Fibroblast of skin of right biceps (primary cell): ENCODE data around the gene KCTD13.
A peak's percentile ranks its signal among the peaks of the same experiment; 100 is the strongest.
"Not testable (repeated sequence)": the region's sequence is repeated elsewhere in the genome, so short reads cannot be mapped to it uniquely, and the experiment has no call there.

Experiments used
- DNase-seq: peaks from one replicate; pipeline ENCODE4 v3.0.0-alpha.2; 2013

The KCTD13 gene

DNA sequence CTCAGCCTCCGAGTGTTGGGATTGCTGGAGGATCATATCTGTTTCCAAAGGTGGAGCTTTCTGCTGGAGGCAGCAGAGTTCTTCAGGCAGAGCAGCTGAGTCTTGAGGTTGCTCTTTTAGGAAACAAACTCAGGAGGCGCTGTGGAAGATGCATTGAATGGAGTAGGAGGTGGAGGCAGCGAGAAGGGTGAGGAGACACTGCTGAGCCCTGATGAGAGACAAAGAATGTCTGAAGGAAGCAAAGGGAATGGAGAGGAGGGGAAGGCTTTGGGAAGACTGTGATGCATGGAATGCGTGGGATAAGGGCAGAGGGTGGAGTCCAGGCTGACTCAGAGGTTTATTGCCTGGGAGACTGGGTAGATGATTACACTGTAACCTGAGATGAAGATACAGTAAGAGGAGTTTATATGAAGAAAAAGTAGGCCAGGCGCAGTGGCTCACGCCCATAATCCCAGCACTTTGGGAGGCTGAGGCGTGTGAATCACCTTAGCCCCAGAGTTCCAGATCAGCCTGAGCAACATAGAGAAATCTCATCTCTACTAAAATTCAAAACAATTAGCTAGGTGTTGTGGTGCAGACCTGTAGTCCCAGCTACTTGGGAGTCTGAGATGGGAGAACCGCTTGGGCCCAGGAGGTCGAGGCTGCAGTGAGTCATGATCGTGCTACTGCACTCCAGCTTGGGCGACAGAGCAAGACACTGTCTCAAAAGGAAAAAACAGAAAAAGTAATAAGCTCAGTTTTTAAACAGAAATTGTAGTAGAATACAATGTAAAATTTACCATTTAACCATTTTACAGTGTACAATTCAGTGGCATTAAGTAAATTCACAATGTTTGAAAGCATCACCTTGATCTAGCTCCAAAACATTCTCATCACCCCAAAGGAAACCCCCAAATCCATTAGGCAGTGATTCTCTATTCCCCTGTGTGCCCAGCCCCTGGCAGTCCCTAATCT lies 18.1 kb upstream of the KCTD13 start:
- DNase-seq: peak; percentile 99

DNA sequence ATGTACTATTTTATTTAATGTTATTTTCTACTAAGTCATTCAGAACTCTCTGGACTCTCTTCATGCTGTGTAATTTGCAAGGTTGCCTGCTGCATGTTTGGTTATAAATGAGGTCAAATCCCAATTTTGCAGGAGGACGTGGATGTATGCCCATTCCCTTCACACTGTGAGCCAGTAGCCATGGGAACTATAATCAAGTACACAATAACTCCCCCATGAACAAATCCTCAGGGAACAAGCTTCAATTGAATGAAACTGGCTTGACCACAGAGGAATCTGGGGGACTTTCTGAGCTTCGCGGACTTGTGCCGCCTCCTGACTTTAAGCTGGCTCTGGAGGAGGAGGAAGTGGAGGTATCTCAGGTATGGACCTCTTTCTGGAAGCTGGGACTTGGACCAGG lies 14.6 kb upstream of the KCTD13 start:
- no peak for DNase-seq

DNA sequence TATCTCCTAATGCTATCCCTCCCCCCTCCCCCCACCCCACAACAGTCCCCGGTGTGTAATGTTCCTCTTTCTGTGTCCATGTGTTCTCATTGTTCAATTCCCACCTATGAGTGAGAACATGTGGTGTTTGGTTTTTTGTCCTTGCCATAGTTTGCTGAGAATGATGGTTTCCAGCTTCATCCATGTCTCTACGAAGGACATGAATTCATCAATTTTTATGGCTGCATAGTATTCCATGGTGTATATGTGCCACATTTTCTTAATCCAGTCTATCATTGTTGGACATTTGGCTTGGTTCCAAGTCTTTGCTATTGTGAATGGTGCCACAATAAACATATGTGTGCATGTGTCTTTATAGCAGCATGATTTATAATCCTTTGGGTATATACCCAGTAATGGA lies 5.7 kb upstream of the KCTD13 start:
- DNase-seq: not testable (repeated sequence)

DNA sequence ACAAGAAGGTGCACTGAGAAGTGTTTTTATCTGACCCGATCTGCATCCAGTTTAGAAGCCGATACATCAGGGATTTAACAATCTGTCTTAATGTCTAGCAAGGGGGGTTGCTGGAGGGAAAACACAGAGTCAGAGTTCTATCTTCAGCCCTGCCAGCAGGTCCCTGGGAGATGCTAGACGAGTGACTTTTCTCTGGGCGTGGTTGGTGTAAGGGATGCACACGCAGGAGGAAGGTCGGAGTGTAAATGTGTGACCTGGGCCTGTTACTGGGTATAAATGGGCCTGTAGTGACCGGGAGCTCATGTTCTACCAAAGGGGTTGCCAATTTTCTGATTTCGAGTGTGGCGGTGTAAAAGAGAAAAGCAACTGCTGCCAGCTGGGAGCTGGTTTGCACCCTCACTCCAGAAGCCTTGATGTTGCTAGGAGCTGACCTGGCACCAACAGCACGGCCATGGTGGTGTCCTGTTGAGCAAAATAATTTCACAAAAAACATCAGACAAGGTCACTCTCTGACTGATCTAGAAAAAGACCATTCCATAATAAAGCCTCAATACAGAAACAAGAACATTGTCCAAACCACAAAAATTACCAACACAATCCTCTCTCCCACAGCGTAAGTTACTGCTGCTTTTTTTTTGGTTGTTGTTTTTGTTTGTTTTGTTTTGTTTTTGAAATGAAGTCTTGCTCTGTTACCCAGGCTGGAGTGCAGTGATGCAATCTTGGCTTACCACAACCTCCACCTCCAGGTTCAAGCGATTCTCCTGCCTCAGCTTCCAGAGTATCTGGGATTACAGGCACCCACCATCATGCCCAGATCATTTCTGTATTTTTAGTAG lies 1.3 kb upstream of the KCTD13 start:
- no peak for DNase-seq

DNA sequence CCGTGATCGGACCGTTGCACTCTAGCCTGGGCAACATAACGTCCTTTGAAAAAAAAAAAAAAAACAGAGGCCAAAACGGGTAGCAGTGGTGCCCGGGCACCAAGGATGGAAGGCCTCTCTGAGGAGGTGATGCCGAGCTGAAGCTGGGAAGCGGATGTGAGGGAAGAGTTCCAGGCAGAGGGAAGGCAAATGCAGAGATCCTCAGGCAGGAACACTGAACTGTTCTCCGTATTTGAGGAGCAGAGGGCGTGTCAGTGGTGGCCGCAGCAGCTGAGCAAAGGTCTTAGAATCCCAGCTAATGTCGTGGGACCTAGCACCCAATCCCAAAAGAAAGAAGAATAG lies 656 bp upstream of the KCTD13 start:
- DNase-seq: peak; percentile 41

DNA sequence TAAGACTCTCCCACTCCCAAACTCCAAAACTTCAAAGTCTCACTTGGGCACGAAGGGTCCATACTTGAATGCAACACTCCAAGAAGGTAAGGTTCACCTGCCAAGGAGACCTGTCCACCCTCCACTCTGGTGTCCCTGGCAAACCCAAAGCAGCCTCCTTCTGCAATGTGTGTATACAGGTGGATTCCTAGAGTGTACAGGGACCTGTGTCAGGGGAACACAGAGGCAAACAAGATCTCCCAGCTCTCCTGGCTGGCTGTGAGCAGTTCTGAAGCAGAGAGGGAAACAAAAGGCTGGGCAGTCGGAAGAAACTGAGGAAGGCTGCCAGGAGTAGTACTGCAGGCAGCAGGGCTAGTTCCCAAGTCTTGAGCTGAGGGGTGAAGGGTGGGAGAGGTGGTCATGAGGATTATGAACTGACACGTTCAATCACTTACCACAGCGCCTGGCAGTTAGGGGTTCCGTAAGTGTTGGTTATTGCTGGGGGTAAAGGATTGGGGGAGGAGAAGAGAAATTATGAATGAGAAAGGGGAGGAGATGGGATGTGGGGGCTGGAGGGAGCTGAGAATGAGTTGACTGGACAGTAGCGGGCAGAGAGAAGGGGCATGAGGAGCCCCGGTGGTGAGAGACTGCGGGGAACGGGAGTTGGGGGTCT lies 795 bp downstream of the KCTD13 start:
- no peak for DNase-seq

DNA sequence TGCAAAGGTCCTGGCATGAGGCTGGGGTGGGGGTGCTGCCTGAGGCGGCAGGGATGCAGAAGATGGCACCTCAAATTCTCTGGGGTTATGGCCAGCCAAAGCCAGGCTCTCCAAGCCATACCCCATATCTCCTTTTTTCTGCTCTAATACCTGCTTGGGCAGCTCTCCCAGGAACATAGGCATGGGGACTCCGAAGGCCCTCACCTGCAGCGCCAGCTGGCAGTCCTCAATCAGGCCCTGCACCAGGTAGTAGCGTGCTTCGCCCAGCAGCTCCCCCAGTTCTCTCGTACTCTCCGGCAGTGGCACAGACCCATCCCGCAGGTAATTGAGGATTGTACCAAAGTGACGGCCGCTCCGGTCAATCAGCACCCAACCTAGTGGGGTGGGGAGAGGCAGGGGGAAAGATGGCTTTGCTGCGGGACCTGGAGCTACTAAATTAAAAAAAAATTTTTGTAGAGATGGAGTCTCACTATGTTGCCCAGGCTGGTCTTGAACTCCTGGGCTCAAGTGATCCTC lies 3.0 kb downstream of the KCTD13 start:
- no peak for DNase-seq

DNA sequence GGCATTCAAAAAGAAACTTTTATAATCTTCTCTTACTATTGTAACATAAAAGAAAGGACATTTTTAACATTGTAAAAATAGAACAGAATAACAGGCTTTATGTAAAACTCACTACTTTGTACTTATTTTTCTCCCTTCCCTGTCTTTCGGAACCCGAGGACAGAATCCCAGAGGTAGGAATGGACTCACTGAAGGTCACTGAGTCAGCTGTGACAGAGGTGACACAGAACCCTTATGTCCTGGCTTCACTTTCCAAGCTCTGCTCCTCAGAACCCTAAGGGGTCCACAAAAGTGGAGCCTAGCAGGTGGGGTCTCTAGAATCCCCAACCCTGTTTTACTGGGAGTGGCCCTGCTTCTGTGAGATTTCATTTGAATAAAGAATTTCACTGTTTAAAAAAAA lies 3.7 kb downstream of the KCTD13 start:
- DNase-seq: no peak

DNA sequence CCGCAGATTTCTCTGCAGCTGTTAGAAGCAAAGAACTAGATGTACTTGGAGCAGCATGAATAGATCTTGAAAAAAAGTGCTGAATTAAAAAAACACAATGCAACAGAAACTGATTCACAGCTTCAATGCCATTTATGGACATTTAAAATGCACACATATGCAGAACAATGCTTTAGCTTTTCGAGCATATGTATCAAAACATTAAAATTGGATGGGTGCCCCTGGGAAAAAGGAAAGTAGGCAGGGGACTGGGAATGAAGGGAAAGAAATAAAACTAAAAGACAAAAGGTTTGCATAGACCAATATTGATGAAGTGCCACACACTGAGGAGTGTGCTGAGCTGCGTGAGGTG lies 5.0 kb downstream of the KCTD13 start:
- no peak for DNase-seq

DNA sequence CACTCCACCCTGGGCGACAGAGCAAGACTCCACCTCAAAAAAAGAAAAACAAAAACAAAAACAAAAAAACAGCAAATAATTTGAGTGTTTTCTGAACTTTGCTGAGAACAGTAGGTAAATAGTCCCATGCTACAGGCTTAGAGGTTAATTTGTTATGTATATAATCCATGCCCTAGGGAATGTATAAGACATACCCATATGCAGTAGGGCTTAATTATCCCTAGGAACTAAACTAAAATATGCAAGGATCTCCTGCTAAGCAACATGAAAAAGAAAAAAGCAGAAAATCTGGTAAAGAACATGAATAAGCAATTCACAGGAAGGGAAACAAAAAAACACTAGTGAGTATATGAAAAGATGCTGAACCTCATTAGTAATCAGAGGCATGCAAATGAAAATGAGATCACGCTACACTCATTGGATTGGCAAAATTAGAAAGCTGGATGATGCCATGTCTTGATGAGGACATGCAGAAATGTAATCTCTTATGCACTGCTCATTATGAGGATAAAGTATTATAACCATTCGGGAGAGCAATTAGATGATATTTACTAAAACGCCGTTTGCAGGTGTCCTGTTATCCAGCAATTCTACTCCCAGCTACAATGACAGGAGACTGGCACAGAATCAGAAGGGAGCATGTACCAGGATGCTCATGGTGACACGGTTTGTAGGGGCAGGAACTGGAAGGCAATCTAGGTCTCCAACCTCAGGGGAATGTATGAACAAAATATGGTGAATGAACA lies 5.6 kb downstream of the KCTD13 start:
- no peak for DNase-seq

DNA sequence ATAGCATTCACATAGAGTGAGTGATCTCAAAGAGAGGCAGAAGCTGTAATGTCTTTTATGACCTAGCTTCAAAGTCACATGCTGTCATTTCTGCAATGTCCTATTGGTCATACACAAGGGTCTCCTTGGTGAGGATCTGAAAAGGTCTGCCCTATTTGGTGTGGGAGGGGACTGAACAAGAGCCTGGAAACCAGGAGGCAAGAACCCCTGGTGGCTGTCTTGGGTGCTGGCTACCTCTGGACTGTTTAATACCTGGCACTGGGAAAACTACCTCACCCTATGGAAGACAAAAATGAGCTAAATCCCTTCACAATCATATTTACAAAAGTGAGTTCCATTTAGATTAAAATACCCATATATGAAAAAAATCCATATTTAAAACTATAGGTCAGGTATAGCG lies 9.0 kb downstream of the KCTD13 start:
- no peak for DNase-seq

DNA sequence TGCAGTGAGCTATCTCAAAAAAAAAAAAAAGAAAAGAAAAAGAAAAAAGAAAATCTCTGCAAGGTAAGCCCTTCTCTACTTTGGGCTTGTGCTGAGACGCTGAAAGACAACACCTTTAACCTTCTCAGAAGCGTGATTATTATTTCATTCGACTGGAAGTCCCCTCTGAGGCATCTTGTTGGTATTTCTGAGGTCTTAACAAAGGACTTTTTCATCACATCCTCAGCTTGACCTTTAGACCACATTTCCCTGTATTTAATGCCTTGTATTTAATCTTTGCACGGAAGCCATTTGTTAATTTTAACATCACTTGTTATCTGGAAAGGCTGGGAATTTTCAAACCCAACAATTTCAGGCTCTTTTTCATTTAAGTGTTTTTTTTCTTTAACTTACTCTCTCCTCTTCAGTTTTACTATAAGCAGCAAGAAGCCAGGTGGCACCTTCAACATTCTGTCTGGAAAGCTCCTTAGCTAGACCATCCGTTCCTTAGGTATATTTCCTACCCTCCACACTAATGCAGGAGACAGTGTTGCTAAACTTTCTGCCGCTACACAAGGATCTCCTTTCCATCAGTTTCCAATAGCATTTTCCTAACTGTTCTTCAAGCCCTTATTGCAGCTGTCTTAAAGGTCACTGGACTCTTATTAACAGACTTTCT lies 10.3 kb downstream of the KCTD13 start:
- no peak for DNase-seq

DNA sequence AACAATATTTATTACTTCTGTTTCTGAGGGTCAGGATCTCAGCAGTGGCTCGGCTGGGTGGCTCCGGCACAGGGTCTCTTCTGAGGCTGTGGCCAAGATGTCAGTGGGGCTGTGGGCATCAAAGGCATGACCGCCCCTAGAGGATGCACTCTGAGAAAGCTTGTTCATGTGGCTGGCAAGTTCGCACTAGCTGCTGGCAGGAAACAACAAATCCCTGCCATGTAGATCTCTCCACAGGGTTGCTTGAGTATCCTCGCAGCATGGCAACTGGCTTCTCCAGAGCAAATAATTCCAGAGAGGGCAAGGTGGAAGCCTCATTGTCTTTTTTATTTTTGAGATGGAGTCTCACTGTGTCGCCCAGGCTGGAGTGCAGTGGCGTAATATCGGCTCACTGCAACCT lies 12.5 kb downstream of the KCTD13 start:
- DNase-seq: no peak

DNA sequence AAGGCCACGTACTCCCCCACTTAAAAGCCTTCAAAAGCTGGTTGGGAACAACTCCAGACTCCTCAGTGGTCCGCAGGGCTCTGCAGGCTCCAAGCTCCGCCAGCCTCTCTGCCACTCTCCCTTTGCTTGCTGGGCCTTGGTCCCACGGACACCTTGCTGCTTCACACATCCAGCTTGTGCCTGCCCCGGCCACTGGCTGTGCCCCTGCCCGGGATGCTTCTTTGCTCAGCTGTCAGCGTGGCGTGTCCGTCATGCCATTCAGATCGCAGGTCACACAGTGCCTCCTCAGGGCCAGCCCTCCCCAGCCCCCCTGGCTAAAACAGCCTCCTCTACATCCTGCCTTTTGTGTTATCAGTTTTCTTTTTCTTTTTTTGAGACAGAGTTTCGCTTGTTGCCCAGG lies 13.9 kb downstream of the KCTD13 start:
- DNase-seq: no peak

DNA sequence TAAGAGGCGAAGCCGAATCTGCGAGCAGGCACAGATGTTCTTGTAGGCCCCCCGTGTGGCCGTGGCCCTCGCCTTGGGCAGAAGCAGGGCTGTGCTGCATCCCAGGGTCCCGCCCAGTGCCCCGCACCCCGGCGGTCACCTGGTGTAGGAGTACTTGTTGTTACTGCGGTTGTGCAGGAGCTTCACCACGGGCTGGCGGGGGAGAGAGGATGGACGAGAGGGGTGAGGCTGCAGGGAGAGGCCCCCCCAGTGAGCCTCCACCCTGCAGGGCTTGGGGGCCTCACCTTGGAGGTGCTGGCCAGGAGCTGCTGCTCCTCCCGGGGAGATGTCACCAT lies 14.4 kb downstream of the KCTD13 start:
- DNase-seq: no peak

DNA sequence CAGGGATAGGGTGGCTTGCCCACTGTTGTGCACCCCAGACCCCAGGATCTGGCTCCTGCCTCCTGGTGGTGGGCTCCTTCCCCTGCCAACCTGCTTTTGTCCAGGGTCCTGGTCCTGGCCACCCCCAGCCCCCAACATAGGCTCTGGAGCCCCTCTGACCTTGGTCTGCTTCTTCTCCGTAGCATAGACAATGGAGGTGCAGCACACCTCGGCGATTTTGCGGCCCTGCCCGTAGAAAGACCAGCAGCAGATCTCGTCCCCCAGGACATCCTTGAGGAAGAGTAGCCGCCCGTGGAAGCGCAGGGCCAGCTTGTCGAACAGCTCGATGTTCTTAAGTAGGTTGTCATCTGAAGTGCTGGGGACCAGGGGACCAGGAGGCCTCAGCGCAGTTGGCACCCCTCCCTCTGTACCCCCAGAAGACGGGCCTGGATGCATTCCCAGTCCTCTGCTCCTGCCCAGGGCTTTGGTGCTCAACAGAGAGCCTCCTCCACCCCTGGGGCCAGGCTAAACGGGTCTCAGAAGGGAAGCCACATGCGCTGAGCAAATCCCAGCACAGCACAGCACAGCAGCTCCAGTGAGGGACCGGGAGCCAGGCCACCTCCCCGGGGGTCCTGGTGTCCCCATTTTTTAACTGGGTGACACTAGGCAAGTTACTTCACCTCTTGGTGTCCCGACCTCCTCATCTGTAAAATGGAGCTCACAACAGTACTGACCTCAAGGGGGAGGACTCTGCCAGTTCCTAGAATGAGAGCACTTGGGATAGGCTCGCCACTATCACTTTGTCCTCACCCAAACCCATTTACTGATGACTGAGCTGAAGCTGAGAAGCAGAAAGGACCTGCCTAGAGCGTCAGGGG lies 15.0 kb downstream of the KCTD13 start:
- DNase-seq: no peak

DNA sequence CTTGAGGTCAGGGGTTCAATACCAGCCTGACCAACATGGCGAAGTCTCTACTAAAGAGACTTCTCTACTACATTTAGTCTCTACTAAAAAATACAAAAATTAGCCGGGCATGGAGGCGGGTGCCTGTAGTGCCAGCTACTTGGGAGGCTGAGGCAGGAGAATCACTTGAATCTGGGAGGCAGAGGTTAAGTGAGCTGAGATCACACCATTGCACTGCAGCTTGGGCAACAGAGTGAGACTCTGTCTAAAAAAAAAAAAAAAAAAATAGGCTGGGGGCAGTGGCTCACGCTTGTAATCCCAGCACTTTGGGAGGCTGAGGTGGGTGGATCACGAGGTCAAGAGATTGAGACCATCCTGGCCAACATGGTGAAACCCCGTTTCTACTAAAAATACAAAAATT lies 16.2 kb downstream of the KCTD13 start:
- DNase-seq: not testable (repeated sequence)

DNA sequence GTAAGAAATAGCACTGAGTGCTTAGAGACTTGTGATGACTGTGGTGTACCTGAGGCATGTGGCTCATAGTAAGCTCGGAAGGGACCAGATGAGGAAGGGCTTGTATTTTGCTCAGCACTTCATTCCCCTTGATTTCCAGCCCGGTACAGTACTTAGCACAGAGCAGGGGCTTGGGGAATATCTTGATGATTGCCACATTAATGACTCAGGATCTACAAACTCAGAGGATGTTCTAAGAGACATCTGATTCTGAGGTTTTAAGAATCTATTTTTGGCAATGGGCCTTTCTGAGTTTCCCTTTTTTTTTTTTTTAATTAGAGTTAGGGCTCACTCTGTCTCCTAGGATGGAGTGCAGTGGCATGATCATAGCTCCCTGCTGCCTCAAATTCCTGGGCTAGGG lies 16.6 kb downstream of the KCTD13 start:
- DNase-seq: peak; percentile 45

DNA sequence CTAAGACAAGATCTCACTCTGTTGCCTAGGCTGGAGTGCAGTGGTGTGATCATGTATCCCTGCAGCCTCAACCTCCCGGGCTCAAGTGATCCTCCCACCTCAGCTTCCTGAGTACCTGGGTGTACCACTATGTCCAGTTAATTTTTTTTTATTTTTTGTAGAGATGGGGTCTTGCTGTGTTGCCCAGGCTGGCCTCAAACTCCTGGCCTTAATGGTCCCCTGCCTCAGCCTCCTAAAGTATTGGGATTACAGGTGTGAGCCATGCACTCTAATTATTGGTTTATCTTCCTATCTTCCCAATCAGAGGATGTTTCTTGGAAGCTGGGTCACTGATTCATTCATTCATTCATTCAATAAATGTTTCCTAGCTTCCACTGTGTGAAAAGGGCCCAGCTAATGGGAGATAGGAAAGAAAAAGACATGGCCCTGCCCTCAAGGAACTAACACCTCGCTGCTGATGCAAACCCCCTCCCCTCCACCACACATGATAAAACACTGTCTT lies 17.3 kb downstream of the KCTD13 start:
- no peak for DNase-seq

DNA sequence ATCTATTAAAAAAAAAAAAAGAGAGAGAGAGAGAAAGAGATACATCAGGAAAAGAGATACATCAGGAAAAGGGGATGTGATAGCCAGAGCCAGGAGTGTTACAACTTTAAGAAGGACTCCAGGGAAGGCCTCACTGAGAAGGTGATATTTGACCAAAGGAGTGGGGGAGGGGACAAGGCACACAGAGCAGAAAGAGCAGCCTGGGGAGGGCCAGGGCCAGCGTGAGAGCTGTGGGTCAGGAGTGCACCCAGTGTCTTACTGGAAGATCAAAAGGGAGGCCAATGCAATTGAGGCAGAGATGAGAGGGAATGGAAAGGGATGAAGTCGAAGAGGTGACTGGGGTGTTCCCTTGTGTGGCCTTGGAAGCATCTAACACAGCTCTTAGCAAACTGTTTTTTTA lies 18.1 kb downstream of the KCTD13 start:
- no peak for DNase-seq
